HuH-7.5 (cell line): ENCODE measurements around the gene BCL2L1.
"Not testable (repeated sequence)": the region's sequence is repeated elsewhere in the genome, so short reads cannot be mapped to it uniquely, and the experiment has no call there.

ENCODE experiments used
- DNase-seq: peaks from one replicate; pipeline ENCODE4 v3.0.0; 2011; ENCODE audit warnings: low spot score

The BCL2L1 gene

DNA sequence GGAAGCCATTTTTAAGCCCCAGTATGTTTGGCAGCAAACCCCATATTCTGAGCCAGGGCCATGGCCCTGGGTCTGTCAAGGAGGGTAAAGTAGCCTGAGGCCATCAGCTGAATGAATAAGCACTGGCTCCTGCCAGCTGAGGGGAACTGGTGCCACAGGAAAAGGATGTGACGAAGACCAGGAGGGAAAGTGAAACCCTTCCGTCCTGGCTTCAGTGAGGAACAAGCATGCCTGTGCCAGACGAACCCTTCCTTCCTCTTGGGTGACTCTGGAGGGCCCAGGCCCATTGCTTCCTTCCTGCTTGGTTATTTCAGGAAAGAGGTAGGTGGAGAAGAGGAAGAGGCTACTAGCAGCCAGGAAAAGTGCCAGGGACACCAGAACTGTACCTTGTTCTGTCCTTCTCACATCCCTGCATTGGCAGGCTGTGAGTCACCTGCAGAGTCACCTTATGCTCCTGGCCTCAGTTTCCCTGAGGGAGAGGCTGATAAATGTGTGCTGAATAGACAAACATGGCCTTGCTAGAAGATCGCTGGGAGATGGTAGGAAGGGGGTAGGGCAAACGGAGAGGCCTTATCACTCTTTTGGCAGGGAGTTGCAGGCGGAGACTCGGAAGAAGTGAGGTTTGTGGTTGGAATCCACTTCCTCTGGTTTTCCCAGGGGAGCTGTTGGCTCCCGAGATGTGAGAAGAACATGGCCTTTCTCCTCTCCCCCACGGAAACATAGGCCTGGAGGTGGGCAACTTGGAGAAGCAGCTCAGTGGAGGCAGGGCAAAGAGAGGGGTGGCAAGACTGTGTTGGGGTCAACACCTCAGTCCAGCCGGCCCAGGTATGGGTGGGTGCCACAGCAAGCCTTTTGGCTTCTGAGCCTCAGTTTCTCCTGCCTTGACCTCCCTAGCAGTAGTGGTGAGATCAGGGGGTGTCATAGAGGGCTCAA is 47.5 kb downstream of the BCL2L1 start:
- DNase-seq = no peak

DNA sequence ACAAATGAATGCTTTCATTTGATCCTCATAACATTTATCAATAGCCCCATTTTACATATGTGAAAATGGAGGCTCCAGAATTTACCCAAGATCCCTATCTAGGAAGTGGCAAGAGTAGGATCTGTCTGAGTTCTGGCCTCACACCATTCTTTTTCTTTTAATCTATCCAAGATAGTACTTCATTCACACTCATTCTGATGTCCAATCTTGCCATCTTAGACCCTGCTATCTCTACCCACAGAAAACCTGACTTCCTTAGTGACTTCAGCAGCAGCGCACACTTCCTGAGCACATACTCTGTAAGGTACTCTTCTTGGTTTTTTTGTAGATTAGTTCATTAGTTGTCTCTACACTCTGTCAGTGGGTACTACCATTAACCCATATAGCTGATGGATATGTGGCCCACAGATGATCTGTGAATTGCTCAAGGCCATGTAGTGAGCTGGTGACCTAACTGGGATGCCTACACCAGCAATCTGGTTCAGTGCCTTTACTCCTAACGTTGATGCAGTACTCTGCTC is 48.7 kb downstream of the BCL2L1 start:
- DNase-seq = no peak

- no peak for DNase-seq
Observed at GRCh38 chr20:31673435-31673834, 49.2 kb downstream of the BCL2L1 start.

- no peak for DNase-seq
Observed at GRCh38 chr20:31671324-31671723, 51.3 kb downstream of the BCL2L1 start.

- no peak for DNase-seq
Observed at GRCh38 chr20:31670371-31671228, 52.1 kb downstream of the BCL2L1 start.

DNA sequence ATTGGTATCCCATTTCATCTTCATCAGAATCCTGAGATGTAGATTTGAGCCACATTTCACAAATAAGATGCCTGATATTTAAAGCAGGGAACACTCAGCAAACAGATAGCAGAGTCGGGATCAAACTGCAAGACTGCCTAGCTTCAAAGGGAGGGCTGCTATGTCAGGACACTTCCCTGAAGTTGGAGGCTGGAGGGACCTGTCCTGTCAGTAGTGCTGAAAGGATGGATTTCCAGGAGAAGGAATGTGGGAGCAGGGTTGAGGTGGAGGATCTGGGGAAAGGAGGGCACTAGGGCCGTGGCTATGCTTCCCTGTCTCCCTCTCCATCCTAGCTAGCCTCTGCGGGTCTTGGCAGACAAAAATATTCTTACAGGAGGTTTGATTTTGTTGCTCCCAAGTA is 52.8 kb downstream of the BCL2L1 start:
- DNase-seq = no peak

DNA sequence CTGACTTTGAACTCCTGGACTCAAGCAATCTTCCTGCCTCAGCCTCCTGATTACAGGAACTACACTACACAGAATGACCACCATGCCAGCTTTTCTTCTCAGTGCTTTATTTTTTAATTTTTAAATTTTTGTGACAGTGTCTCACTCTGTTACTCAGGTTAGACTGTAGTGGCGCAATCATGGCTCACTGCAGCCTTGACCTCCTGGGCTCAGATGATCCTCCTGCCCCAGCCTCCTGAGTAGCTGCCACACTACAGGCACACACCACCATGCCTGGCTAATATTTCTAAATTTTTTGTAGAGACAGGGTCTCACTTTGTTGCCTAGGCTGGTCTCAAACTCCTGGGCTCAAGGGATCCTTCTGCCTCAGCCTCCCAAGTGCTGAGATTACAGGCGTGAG is 53.7 kb downstream of the BCL2L1 start:
- DNase-seq = not testable (repeated sequence)

- DNase-seq = no peak
Observed at GRCh38 chr20:31667315-31668285, 55.1 kb downstream of the BCL2L1 start.

DNA sequence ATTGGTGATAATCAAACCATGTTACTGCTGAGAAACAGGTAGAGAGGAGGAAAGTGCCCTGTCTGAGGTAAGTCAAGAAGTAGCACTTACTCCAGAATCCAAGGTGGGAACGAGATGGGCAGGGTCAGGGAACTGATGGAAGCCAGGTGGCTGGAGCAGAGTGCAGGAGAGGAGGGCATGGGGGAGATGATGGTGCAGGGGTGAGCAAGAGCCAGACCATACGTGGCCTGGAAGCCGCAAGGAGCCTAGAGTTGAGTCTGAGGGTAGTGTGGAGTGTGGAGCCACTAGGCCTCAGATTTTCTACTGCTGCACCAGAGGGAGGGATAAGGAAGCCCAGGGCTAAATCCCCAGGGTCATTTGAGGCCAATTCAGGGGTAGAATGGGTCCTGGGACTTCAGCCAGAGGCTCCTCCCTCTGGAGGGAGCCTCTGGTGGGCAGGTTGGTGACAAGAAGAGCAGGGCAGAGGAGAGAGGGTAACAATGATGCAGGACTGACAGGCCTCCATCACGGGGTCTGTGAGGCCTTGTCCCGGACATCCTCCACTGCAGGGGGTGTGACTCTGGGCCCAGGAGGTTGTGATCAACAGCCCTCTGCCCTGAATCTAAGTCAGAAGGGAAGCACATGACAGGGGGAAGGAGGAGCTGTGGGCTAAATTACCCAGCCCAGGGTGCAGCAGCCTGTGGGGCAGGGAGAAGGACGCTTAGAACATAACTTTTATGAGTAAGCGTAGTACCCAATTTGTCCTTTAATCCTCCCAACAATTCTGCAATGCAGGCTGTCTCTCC is 56.2 kb downstream of the BCL2L1 start:
- no peak for DNase-seq

DNA sequence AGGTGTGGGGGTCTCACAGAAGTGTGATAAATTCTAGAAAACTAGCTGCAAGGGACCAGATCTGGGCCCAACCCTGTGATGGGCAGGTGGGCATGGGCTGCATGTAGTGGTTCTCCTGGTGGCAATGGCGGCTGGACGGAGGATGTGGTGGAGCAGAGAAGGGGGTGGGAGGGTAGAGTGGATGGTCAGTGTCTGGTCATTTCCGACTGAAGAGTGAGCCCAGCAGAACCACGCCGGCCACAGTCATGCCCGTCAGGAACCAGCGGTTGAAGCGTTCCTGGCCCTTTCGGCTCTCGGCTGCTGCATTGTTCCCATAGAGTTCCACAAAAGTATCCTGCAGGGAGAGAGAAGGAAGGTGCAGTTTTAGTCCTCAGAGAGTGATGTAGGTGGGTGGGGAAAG is 56.9 kb downstream of the BCL2L1 start:
- DNase-seq = no peak

- DNase-seq = no peak
Observed at GRCh38 chr20:31664696-31665354, 57.8 kb downstream of the BCL2L1 start.

DNA sequence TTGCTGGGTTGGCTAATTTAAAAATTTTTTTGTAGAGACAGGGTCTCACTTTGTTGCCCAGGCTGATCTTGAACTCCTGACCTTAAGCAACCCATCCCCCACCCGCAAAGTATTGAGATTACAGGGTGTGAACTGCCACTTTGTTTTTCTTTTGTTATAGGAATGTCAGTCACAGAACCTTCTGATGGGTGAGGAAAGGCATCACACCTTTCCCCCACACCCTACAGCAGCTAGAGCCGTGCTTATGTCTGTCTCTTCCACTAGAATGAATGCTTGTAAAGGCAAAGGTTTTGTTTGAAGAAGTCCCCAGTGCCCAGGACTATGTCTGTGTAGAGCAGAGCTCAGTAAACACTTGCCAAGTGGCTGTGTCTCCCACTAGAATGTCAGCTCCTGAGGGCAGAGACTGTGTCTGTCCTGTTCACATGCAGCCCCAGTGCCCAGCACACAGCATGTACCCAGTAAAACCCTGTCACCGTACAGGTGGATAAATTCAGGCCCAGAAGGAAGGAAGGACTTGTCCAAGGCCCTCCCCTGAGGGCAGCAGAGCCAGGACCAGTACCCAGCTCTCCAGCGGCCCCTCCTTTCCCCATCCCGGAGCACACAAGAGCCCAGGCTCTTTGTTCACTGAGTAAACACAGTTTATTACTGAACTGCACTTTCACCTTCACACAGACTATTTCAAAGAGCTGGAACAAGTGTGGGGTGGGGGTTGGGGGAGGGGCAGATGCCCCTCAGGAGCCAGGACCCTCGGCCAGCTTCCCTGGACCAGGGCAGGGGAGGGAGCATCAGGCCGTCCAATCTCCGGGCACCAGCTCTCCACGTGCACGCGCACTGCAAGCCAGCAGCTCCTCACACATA is 58.6 kb downstream of the BCL2L1 start:
- peak; percentile 73 for DNase-seq

- no peak for DNase-seq
Observed at GRCh38 chr20:31663524-31663837, 59.2 kb downstream of the BCL2L1 start.

DNA sequence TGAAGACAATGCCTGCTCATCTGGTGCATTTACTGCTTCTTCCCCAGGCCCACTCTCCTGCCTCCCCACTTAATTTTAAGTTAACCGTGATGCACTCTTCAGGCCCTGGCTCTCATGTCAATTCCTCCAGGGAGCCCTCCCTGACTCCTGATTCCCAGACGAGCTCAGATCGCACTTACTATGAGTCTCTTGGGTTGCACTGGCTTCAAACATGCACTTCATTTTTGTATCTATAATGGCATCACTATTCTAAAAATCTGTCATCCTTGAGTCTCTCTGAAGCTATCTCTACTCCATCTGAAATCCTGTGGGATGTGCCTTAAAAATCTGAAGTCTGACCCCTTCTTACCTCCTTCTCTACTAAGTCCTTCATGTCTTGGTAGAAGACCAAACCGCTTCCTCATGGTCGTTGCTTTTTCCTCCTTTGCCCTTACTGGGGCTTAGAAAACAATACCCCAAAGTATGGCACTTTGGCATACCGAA is 60.3 kb downstream of the BCL2L1 start:
- no peak for DNase-seq

DNA sequence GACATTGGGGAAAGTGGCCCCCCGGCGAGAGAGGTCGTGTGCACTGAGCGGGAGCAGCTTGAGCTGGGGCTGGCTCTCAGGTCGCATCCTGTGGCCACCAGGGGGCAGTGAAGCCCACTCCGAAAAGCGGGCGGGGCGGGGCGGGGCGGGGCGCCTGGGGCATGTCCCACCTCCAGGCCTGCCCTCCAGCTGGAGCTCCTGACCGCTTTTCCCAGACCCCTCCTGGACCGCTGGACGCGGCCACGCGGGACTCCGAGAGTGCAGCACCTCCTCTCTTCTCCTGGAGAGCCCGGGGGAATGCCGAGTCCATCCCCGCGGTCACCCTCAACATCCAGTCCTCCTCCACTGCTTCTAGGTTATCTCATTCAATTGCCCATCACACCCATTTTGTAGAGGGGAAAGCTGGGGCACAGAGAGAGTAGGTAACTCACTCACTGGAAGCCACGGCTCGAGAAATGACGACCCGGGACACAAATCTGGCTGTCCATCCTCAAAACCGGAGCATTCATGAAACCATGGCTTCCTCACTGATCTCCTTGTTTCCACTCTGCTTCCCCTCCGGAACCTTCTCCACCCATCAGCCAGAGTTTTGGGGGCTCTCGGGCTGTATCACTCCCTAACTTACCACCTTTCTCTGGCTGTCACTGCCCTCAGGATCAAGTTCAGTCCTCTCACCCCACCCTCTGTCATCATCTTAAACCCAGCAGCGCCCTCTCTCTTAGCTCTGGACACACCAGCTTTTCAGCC is 60.9 kb downstream of the BCL2L1 start:
- peak; percentile 88 for DNase-seq

DNA sequence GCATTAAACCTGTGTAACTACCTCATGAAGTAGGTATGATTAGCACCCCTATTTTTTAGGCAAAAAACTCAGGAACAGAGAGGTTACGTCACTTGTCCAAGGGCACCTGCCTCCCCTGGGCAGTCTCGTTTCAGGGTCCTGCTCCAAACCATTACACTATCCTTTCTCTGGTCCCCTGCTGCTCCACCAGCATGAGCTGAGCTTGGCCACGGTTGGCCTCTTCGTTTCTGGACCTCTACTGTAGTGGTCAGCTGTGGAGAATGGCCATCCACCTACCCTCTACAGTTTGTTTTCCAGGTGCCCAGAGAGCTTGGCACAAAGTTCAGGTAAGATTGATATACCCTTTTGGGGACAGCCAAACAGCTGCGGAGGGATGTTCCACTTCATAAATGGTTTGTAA is 68.1 kb downstream of the BCL2L1 start:
- no peak for DNase-seq

- no peak for DNase-seq
Observed at GRCh38 chr20:31653561-31653960, 69.1 kb downstream of the BCL2L1 start.

DNA sequence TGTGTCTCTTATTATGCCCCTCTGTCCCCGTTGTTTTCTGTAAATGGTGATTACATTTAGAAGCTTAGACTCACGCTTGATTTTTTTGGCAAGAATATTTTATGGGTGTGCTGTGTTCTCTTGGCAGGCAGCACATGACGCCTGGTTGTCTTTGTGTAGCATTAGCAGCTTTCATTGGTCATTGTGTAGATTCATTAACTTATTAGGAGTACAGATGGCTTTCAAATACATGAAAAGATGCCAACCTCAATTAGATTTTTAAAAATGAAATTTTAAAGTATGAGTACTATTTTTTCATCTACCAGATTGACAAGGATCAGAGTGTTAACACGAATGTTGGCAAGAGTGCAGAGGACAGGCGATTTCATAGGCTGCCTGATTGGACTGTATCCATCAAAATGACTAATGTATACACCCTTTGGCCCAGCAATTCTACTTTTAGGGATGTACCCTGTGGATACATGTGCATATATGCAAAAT is 69.7 kb downstream of the BCL2L1 start:
- DNase-seq = no peak
